ENCODE data around the gene CEP41. TPM values are rescaled to one million over a fixed set of nuclear protein-coding genes. Genes with fewer than 3 reads are reported as not detected.
A peak's percentile ranks its signal among the peaks of the same experiment; 100 is the strongest.

Gene CEP41
- total and polyA plus RNA-seq, 2 experiments from 2014 or later, result 17.4 to 25.0 TPM

DNA sequence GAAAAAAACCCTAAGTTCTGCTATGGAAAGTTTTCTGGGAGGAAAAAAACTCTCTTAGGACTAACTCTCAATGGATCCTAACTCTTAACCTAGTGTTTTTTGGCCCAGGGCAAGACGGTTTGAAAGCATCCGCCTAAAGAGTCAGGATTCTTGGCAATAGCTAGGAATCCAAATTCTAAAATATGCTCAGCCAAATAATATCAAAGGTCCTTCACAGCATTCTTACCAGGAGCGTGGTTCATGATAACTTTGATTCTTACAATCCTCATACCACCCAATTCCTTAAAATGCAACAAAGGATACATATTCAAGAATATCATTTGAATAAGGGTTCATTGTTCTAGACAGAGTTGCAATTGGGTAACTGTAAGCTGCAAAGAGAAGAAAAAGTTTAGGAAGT is 39.2 kb downstream of the CEP41 start:
- Mint-ChIP-seq H3K27ac (no peak overlapping the region), H3K27me3 (ENCODE audit: insufficient read depth, low read depth, poor library complexity) (peaks cover 2% of the 10 kb centered on the region), H3K4me3 (no peak overlapping the region), H3K36me3 (ENCODE audit: low read depth) (peaks cover 19% of the 10 kb centered on the region), H3K9me3 (no peaks in the 10 kb centered on the region; the same call in 2 of the 3 replicates), H3K4me1 (peaks cover 14% of the 10 kb centered on the region)
- Histone ChIP-seq H3K4me1 (ENCODE audit: insufficient read depth) (peaks cover 6% of the 10 kb centered on the region; the same call in 1 of the 2 replicates), H2AFZ (no peak overlapping the region), H3K79me2 (replicated peaks; ENCODE audit: insufficient read depth) (no peaks in the 10 kb centered on the region), H3K36me3 (ENCODE audit: insufficient read depth) (no peaks in the 10 kb centered on the region), H3K9me2 (ENCODE audit: insufficient read depth) (0 out of 2 replicates have a peak, but pooled peaks cover 4% of the 10 kb centered on the region), H3K27ac (ENCODE audit: low read depth) (no peak overlapping the region), H3K27me3 (ENCODE audit: insufficient read depth) (no peaks in the 10 kb centered on the region), H3F3A (replicated peaks; ENCODE audit: low read depth) (no peaks in the 10 kb centered on the region), H3K4me3 (no peak overlapping the region), H4K20me1 (replicated peaks; ENCODE audit: insufficient read depth) (no peaks in the 10 kb centered on the region), H3K4me2 (no peak overlapping the region)
- no peak for ATAC-seq
- DNase-seq (ENCODE audit: low spot score), result no peak
- no peak for TF ChIP-seq JUNB (IDR thresholded peaks at IDR 0.05; ENCODE audit: unreplicated experiment)

DNA sequence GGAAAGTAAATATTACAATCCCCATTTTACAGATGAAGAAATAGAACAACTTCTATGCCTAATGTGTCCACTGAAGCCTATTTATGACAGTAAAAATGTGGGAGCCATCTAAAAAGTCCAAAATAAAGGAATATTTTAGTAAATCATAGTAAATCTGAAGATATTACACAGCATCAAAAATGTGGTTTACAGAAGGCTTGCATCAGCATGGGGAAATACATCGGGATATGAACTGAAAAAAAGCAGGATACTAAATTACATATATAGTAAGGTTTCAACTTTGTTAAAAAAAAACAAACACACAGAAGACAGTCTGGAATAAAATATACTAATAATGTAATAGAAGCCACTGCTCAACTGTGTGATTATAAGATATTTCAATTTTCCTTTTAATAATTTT is 39.7 kb downstream of the CEP41 start:
- Histone ChIP-seq H3K4me1 (ENCODE audit: insufficient read depth) (peaks cover 11% of the 10 kb centered on the region; the same call in 1 of the 2 replicates), H3K27me3 (ENCODE audit: insufficient read depth) (no peaks in the 10 kb centered on the region), H2AFZ (no peak overlapping the region), H3K27ac (ENCODE audit: low read depth) (no peak overlapping the region), H3K36me3 (ENCODE audit: insufficient read depth) (no peaks in the 10 kb centered on the region), H3K4me2 (no peak overlapping the region), H3F3A (replicated peaks; ENCODE audit: low read depth) (no peaks in the 10 kb centered on the region), H3K4me3 (no peak overlapping the region), H3K79me2 (replicated peaks; ENCODE audit: insufficient read depth) (no peaks in the 10 kb centered on the region), H3K9me2 (ENCODE audit: insufficient read depth) (0 out of 2 replicates have a peak, but pooled peaks cover 4% of the 10 kb centered on the region), H4K20me1 (replicated peaks; ENCODE audit: insufficient read depth) (no peaks in the 10 kb centered on the region)
- ATAC-seq (no peak), DNase-seq (ENCODE audit: low spot score) (no peak)
- Mint-ChIP-seq H3K27ac (0 out of 2 replicates have a peak overlapping the region, but pooled peaks have one; percentile 65), H3K9me3 (no peaks in the 10 kb centered on the region; the same call in 2 of the 3 replicates), H3K4me3 (no peak overlapping the region), H3K36me3 (ENCODE audit: low read depth) (peaks cover 19% of the 10 kb centered on the region), H3K4me1 (peaks cover 17% of the 10 kb centered on the region), H3K27me3 (ENCODE audit: insufficient read depth, low read depth, poor library complexity) (peaks cover 2% of the 10 kb centered on the region)
- TF ChIP-seq EZH2 (IDR thresholded peaks at IDR 0.05; ENCODE audit: low read depth, unreplicated experiment) (no peak), JUNB (IDR thresholded peaks at IDR 0.05; ENCODE audit: unreplicated experiment) (no peak), NANOG (IDR thresholded peaks at IDR 0.05; ENCODE audit: borderline replicate concordance) (no peak), REST (IDR thresholded peaks at IDR 0.05; ENCODE audit: unreplicated experiment) (no peak), POLR2AphosphoS5 (IDR thresholded peaks at IDR 0.05; ENCODE audit: low read depth) (no peak), EZH2phosphoT487 (IDR thresholded peaks at IDR 0.05; ENCODE audit: unreplicated experiment) (no peak), ETS1 (IDR thresholded peaks at IDR 0.05) (no peak)
- TF ChIP-seq, protein P1, sequence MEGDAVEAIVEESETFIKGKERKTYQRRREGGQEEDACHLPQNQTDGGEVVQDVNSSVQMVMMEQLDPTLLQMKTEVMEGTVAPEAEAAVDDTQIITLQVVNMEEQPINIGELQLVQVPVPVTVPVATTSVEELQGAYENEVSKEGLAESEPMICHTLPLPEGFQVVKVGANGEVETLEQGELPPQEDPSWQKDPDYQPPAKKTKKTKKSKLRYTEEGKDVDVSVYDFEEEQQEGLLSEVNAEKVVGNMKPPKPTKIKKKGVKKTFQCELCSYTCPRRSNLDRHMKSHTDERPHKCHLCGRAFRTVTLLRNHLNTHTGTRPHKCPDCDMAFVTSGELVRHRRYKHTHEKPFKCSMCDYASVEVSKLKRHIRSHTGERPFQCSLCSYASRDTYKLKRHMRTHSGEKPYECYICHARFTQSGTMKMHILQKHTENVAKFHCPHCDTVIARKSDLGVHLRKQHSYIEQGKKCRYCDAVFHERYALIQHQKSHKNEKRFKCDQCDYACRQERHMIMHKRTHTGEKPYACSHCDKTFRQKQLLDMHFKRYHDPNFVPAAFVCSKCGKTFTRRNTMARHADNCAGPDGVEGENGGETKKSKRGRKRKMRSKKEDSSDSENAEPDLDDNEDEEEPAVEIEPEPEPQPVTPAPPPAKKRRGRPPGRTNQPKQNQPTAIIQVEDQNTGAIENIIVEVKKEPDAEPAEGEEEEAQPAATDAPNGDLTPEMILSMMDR (conservative IDR thresholded peaks at IDR 0.05; ENCODE audit: low read depth in 2 of 2), result no peak
- TF ChIP-seq, protein P2, sequence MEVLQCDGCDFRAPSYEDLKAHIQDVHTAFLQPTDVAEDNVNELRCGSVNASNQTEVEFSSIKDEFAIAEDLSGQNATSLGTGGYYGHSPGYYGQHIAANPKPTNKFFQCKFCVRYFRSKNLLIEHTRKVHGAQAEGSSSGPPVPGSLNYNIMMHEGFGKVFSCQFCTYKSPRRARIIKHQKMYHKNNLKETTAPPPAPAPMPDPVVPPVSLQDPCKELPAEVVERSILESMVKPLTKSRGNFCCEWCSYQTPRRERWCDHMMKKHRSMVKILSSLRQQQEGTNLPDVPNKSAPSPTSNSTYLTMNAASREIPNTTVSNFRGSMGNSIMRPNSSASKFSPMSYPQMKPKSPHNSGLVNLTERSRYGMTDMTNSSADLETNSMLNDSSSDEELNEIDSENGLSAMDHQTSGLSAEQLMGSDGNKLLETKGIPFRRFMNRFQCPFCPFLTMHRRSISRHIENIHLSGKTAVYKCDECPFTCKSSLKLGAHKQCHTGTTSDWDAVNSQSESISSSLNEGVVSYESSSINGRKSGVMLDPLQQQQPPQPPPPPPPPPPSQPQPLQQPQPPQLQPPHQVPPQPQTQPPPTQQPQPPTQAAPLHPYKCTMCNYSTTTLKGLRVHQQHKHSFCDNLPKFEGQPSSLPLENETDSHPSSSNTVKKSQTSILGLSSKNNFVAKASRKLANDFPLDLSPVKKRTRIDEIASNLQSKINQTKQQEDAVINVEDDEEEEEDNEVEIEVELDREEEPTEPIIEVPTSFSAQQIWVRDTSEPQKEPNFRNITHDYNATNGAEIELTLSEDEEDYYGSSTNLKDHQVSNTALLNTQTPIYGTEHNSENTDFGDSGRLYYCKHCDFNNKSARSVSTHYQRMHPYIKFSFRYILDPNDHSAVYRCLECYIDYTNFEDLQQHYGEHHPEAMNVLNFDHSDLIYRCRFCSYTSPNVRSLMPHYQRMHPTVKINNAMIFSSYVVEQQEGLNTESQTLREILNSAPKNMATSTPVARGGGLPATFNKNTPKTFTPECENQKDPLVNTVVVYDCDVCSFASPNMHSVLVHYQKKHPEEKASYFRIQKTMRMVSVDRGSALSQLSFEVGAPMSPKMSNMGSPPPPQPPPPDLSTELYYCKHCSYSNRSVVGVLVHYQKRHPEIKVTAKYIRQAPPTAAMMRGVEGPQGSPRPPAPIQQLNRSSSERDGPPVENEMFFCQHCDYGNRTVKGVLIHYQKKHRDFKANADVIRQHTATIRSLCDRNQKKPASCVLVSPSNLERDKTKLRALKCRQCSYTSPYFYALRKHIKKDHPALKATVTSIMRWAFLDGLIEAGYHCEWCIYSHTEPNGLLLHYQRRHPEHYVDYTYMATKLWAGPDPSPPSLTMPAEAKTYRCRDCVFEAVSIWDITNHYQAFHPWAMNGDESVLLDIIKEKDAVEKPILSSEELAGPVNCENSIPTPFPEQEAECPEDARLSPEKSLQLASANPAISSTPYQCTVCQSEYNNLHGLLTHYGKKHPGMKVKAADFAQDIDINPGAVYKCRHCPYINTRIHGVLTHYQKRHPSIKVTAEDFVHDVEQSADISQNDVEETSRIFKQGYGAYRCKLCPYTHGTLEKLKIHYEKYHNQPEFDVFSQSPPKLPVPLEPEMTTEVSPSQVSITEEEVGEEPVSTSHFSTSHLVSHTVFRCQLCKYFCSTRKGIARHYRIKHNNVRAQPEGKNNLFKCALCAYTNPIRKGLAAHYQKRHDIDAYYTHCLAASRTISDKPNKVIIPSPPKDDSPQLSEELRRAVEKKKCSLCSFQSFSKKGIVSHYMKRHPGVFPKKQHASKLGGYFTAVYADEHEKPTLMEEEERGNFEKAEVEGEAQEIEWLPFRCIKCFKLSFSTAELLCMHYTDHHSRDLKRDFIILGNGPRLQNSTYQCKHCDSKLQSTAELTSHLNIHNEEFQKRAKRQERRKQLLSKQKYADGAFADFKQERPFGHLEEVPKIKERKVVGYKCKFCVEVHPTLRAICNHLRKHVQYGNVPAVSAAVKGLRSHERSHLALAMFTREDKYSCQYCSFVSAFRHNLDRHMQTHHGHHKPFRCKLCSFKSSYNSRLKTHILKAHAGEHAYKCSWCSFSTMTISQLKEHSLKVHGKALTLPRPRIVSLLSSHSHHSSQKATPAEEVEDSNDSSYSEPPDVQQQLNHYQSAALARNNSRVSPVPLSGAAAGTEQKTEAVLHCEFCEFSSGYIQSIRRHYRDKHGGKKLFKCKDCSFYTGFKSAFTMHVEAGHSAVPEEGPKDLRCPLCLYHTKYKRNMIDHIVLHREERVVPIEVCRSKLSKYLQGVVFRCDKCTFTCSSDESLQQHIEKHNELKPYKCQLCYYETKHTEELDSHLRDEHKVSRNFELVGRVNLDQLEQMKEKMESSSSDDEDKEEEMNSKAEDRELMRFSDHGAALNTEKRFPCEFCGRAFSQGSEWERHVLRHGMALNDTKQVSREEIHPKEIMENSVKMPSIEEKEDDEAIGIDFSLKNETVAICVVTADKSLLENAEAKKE (CRISPR knock-in tag; IDR thresholded peaks at IDR 0.05), result no peak

Measured in GM23338 (cell line).